ENCODE measurements around the gene ARFIP1.
"Not testable (repeated sequence)": the region's sequence is repeated elsewhere in the genome, so short reads cannot be mapped to it uniquely, and the experiment has no call there.

ARFIP1 gene

DNA sequence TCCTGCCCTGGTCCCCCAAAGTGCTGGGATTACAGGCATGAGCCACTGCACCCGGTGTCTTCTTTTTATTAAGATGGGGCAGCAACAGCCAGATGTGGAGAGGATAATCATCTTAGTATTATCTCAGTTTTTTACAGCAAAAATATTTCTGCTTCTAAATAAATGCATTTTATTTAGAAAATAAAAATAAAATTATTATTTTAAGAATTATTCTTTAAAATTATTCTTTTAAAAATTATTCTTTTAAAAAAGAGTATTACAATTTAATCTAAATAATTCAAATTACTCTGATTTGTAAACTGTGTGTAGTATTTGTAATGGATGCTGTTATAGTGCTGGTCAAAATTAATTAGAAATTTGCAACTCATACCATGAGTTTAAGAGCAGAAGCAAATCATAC, 67.6 kb downstream of the ARFIP1 start:
- DNase-seq = no peak

DNA sequence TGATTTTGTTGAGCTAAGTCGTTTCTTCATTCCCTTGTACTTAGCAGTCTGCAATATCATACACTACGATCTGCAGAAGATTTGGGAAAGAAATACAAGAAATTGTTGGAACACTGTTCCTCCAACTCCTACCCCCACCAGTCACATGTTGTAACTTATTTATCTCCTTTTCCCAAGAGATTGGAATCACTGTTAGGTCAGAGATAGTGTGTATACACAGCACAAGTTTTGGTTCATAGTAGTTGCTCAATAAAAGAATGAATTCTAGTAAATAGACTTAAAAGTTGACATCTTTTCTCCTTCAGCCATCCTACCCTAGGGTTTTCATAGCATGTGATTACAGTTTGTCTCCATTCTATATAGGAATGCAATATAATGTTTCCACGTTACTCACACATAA, 68.8 kb downstream of the ARFIP1 start:
- DNase-seq = no peak

DNA sequence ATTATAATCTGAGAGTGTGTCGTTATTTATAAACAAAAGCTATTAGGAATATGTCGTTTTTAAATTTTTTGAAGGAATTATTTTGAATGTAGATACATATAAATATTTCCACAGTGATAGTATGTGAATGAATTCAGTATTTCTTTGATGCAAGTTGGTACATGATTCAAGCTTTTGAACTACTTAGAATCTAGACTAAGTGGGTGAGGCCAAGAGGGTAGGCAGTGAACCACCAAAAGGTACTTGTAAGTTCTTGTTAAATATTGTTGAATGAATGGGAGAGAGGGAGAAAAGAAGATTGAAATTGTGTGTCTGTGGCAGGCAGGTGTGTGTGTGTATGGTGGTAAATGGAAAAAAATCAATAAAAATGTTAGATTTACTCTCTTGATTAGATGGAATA, 69.6 kb downstream of the ARFIP1 start:
- DNase-seq = no peak

GRCh38 chr4:152850377-152850776, 70.6 kb downstream of the ARFIP1 start:
- DNase-seq = no peak

GRCh38 chr4:152851226-152851625, 71.5 kb downstream of the ARFIP1 start:
- DNase-seq = no peak

DNA sequence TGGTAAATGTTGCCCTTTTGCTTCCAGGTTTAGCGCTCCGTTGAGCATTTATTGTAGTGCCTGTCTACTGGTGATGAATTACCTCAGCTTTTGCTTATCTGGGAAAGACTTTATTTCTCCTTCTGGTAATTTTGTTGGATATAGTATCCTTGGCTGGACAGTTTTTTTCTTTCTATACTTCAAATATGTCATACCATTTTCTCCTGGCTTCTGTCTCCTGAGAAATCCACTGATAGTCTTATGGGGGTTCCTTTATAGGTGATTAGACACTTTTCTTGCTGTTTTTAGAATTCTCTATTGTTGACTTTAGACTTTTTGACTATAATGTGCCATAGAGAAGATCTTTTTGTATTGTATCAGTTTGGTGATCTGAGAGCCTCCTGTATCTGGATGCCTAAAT, 73.5 kb downstream of the ARFIP1 start:
- no peak for DNase-seq

GRCh38 chr4:152854016-152854415, 74.3 kb downstream of the ARFIP1 start:
- DNase-seq = not testable (repeated sequence)

GRCh38 chr4:152856960-152857359, 77.2 kb downstream of the ARFIP1 start:
- DNase-seq = no peak

DNA sequence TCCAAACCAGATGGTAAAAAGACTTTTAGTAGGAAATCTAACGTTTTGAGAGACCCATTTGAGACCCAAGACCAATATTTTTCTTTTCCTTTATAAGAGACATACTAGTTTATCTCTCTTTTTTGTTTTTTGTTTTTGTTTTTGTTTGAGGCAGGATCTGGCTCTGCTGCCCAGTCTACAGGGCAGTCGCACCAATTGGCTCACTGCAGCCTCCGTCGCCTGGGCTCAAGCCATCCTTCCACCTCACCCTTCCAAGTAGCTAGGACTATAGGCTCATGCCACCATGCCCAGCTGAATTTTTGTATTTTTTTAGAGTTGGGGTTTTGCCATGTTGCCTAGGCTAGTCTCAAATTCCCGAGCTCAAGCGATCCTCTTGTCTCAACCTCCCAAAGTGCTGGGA, 79.2 kb downstream of the ARFIP1 start:
- no peak for DNase-seq

- no peak for DNase-seq
These were observed 80.3 kb downstream of the ARFIP1 start for GRCh38 chr4:152860046-152860445.

GRCh38 chr4:152862608-152863007, 82.9 kb downstream of the ARFIP1 start:
- no peak for DNase-seq

DNA sequence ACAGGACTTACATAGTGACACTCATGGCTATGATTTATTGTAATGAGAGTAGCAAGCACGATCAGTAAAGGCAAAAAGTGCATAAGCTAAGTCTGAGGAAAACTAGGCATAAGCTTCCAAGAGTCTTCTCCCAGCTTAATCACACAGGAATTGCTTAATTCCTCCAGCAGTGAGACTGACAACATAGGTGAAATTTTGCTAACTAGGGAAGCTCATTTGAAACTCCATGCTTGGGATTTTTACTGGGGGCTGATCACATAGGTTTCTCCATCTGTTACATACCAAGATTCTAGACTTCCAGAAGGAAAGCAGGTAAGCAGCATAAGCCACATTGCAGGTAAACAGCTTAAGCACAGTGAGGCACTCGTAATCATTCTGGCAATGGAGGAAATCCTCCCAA, 84.6 kb downstream of the ARFIP1 start:
- DNase-seq = no peak

GRCh38 chr4:152866432-152866993, 86.8 kb downstream of the ARFIP1 start:
- DNase-seq = not testable (repeated sequence)

GRCh38 chr4:152870606-152871005, 90.9 kb downstream of the ARFIP1 start:
- no peak for DNase-seq

GRCh38 chr4:152875261-152875660, 95.5 kb downstream of the ARFIP1 start:
- DNase-seq = no peak

DNA sequence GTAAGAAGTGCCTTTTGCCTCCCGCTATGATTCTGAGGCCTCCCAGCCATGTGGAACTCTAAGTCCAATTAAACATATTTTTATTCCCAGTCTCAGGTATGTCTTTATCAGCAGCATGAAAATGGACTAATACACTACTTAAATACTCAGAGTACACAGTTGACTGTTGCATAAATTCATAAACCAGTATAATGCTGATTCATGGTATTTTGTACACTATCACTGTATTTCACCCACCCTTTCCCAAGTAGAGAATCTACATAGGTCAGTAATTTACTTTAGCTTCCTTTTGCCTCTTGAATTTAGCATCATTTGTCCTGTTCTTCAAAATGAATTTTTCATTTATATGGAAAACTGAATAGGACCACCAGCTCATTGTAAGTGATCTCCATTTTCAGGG, 98.1 kb downstream of the ARFIP1 start:
- DNase-seq = no peak

DNA sequence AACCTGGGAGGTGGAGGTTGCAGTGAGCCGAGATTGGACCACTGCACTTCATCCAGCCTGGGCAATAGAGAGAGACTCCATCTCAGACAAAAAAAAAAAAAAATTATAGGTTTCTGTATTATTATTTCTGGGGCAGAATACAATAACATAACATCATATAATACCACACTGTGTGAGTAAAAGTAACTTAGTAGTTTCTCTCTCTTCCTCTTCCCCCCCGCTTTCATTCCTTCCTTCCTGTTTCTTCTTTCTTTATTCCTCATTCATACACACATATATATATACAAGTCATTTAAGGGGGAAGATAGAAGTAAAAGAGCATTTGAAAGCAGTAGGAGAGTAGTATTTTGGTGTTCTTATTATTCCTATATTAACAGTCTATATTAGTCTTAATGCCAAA, 100.5 kb downstream of the ARFIP1 start:
- DNase-seq = no peak

- DNase-seq = no peak
These were observed 102.2 kb downstream of the ARFIP1 start for GRCh38 chr4:152881974-152882373.

GRCh38 chr4:152885185-152885584, 105.4 kb downstream of the ARFIP1 start:
- no peak for DNase-seq

DNA sequence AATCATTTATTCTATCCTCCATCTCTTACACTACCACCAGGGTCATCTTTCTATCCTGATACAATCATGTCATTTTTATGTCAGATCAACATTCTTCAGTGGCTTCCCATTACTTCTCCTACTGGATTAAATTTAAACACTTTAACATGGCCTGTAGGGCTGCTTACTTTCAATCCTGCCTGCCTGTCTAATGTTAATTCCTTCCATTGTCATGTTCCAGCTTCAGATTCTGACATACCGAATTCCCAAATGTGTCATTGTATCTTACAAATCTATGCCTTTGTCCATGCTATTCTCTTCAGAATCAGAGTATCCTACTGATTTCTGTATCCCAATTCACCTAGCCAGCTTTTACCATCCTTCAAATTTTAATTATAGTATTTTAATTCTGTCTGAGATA, 106.4 kb downstream of the ARFIP1 start:
- no peak for DNase-seq

DNA sequence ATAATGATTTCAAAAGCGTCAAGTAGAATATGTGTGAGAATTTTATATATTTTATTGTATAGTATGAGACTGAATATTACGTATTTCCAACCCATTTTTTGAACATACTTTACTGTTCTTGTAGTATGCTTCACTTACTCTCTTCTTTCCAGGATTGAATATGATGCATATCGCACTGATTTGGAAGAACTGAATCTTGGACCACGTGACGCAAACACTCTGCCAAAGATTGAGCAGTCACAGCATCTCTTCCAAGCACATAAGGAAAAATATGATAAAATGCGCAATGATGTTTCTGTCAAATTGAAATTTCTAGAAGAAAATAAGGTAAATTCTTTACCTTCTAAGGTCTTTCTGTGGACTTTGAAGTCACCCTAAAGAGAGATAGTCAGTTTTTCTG, 108.2 kb downstream of the ARFIP1 start:
- no peak for DNase-seq

DNA sequence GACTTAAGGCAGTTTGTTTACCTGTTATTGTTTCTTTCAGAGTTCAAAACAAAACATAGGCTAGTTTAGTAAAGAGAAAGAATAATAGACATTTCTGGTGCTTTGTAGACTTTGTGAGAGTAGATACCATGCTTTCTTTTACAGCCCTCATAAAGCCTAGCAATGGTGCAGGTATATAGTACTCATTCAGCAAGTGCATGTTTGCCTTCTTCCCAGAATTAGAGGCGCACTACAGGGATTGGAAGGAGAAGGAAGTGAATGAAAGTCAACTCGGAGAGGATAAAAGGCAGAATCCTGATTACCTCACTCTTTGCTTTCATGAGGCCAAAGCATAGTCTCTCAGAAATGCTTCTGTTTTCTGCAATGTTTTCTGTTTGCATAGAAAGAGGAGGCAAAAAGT, 113.2 kb downstream of the ARFIP1 start:
- no peak for DNase-seq

DNA sequence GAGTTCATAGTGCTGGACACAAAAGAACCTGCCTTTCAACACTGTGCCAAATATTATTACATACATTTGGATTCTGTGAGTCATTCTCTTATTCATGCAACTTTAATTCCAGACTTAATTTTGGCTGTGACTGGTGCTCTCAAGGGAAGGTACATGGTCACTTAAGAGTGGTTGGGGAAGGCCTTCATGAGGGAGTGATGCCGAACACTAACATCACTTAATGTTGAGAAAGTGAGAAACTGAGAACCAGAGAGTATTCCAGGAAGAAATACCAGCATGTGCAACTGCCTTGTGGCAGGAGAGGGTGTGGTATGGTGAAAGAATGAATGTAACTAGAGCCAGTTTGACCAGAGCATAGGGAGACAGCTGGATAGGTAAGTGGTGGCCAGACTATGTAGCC, 114.9 kb downstream of the ARFIP1 start:
- no peak for DNase-seq

DNA sequence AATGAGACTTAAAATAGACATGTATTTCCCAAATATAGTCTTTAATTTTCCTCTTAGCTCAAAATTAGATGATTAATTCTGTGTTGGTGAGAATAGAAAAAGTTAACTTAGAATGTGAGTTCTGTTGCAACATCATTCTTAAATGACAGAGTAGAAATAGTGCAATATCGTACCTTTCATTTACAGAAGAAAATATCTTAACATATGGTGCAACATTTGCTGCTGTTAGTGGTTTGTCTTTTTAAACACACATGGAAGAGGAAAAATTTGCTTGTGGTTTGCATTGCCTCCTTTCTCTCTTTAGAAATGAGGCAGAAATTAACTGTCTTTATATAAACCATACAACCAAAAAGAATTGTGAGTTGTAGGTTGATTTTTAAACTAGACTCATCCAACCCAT, 117.1 kb downstream of the ARFIP1 start:
- no peak for DNase-seq

DNA sequence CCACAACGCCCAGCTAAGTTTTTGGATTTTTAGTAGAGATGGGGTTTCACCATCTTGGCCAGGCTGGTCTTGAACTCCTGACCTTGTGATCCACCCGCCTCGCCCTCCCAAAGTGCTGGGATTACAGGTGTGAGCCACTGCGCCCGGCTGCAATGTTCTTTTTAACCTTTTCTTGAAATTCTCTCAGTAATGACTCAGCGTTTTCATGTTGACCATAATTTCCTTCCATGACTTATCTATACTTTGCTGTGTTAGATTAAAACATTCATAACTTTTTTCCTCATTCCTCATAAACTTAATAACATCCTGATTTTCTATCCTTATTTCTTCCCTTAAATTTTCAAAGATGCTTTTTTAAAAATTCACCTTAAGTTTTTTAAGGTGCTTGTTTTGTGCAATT, 118.4 kb downstream of the ARFIP1 start:
- DNase-seq = not testable (repeated sequence)

- DNase-seq = no peak
These were observed 118.9 kb downstream of the ARFIP1 start for GRCh38 chr4:152898606-152899005.

Measured in DMS53 (cell line).